Stimulated activated CD4-positive, alpha-beta T cell treated with anti-CD3 and anti-CD28 coated beads, Interleukin-2, amount 100 ng/mL, for 48 hours (primary cell): ENCODE measurements around the gene SNX19.

Experiments
- DNase-seq, 2 donors: peaks; one replicate each; pipeline ENCODE4 v3.0.0-alpha.2; 2020

SNX19 gene

GRCh38 chr11:130834886-130835285 is 81.4 kb downstream of the SNX19 start:
- no peak for DNase-seq

- DNase-seq = no peak
Measured at GRCh38 chr11:130832566-130833425, 83.5 kb downstream of the SNX19 start.

GRCh38 chr11:130831976-130832375 is 84.3 kb downstream of the SNX19 start:
- DNase-seq = no peak

- no peak for DNase-seq
Measured at GRCh38 chr11:130831506-130831905, 84.8 kb downstream of the SNX19 start.

GRCh38 chr11:130830566-130830965 is 85.7 kb downstream of the SNX19 start:
- DNase-seq = no peak

GRCh38 chr11:130829920-130830511 is 86.3 kb downstream of the SNX19 start:
- no peak for DNase-seq

- no peak for DNase-seq
Measured at GRCh38 chr11:130828741-130829140, 87.5 kb downstream of the SNX19 start.

GRCh38 chr11:130827451-130828377 is 88.6 kb downstream of the SNX19 start:
- DNase-seq = no peak

GRCh38 chr11:130826572-130826971 is 89.7 kb downstream of the SNX19 start:
- no peak for DNase-seq

GRCh38 chr11:130825983-130826382 is 90.3 kb downstream of the SNX19 start:
- DNase-seq = no peak

GRCh38 chr11:130825561-130825960 is 90.7 kb downstream of the SNX19 start:
- no peak for DNase-seq
